Upper lobe of left lung (tissue), 6 donors: Measurements from ENCODE around the gene GMDS. TPM values are rescaled to one million over a fixed set of nuclear protein-coding genes. Genes with fewer than 3 reads are reported as not detected.
A peak's percentile ranks its signal among the peaks of the same experiment; 100 is the strongest.

Experiments
- ATAC-seq, 2 donors: fragments of 200-7000 bp; cut with Tn5 transposase; one replicate each; pipeline ENCODE4 v1.9.1; 2022; ENCODE audit warnings: mild to moderate bottlenecking in 2 of 2, moderate library complexity in 2 of 2; ENCODE audit not compliant: low FRiP score in 2 of 2
- DNase-seq, 2 donors: peaks; one replicate each; pipeline ENCODE4 v3.0.0-alpha.2; 2019 to 2020
- H3K27ac ChIP-seq, 4 donors: fragments of 200-600 bp; sonication (generic); one replicate each; pipeline ENCODE4 v1.5.1; 2016 to 2019
- H3K27me3 ChIP-seq, 4 donors: fragments of 200-600 bp; sonication (generic); one replicate each; pipeline ENCODE4 v1.5.1; 2017 to 2019
- H3K36me3 ChIP-seq, 4 donors: fragments of 200-600 bp; sonication (generic); one replicate each; pipeline ENCODE4 v1.5.1; 2016 to 2019
- H3K4me1 ChIP-seq, 4 donors: fragments of 200-600 bp; sonication (generic); one replicate each; pipeline ENCODE4 v1.5.1; 2018 to 2019
- H3K4me3 ChIP-seq, 4 donors: fragments of 200-600 bp; sonication (generic); one replicate each; pipeline ENCODE4 v1.5.1; 2017 to 2019; ENCODE audit warnings: mild to moderate bottlenecking in 2 of 4, moderate library complexity in 1 of 4
- H3K9me3 ChIP-seq, 4 donors: fragments of 200-600 bp; sonication (generic); one replicate each; pipeline ENCODE4 v1.5.1; 2018 to 2019
- CTCF ChIP-seq, 6 experiments: fragments of 450-650 bp in 4 of 6; fragments of 200-600 bp in 2 of 6; sonication (generic) in 2 of 6; IDR thresholded peaks; one replicate each; pipeline ENCODE4 v1.5.1; 2016 to 2019; ENCODE audit warnings: antibody characterized with exemption in 6 of 6
- EP300 ChIP-seq, 4 donors: sonication (generic); formaldehyde crosslinking; IDR thresholded peaks; one replicate each; pipeline ENCODE4 v1.5.1; 2017; ENCODE audit warnings: antibody characterized with exemption in 4 of 4, control low read depth in 2 of 4
- POLR2A ChIP-seq, 4 donors: fragments of 450-650 bp; IDR thresholded peaks; one replicate each; pipeline ENCODE4 v1.5.1; 2016 to 2017; ENCODE audit warnings: antibody characterized with exemption in 4 of 4, mild to moderate bottlenecking in 2 of 4
- POLR2AphosphoS5 ChIP-seq, 2 donors: sonication (generic); formaldehyde crosslinking; IDR thresholded peaks; one replicate each; pipeline ENCODE4 v1.5.1; 2017; ENCODE audit warnings: antibody characterized with exemption in 2 of 2
- WGBS, 2 donors: methylation state at CpG; one replicate each; pipeline ENCODE4 v1.1.5; 2017 to 2018; 5-methylcytosine and 5-hydroxymethylcytosine counted together
- total RNA-seq, 6 donors: library from RNA; depleted of rRNA in 4 of 6; stranded (reverse); fragments of >200 nt in 4 of 6; gene quantifications; one replicate each; pipeline versions ENCODE4 v1.1.0 to v1.2.1, GENCODE V29; 2016 to 2021
- donor health status: DM: no; HTN: no; CAD: no; lungs with moderate emphysema.
- donor health status: DM: no; HTN: yes; CAD: no; lungs with severe emphysema.

Gene GMDS
- total RNA-seq, 6 donors from 2014 or later = 7.6 to 17.8 (median 14.1) TPM

- no peak overlapping the region for H3K4me3 ChIP-seq
Observed at GRCh38 chr6:1749041-1749440, 496.4 kb downstream of the GMDS start.

GRCh38 chr6:1747531-1747930 lies 497.9 kb downstream of the GMDS start:
- WGBS, 2 donors = 72 to 73% methylated on average over 5 of the region's 5 CpGs
- Histone ChIP-seq H3K27me3 (no peaks in the 10 kb centered on the region), H3K4me3 (no peak overlapping the region), H3K27ac (no peak overlapping the region), H3K9me3 (no peaks in the 10 kb centered on the region), H3K36me3 (no peaks in the 10 kb centered on the region), H3K4me1 (peaks cover 0 to 2% (median 0%) of the 10 kb centered on the region in 4 donors)
- ATAC-seq (no peak), DNase-seq (no peak)
- TF ChIP-seq CTCF (IDR thresholded peaks at IDR 0.05) = no peak
- no peak for TF ChIP-seq POLR2AphosphoS5 (IDR thresholded peaks at IDR 0.05)
- no peak for TF ChIP-seq POLR2A (IDR thresholded peaks at IDR 0.05)
- TF ChIP-seq EP300 (IDR thresholded peaks at IDR 0.05) = no peak

More at GRCh38 chr6:1749041-1749440, 496.4 kb downstream of the GMDS start:
- ATAC-seq = no peak
- 91 to 93% methylated on average over 6 of the region's 6 CpGs for WGBS, 2 donors
- no peaks in the 10 kb centered on the region for H3K9me3 ChIP-seq
- H3K36me3 ChIP-seq = no peaks in the 10 kb centered on the region
- no peak for TF ChIP-seq POLR2A (IDR thresholded peaks at IDR 0.05)
- no peak for TF ChIP-seq CTCF (IDR thresholded peaks at IDR 0.05)
- TF ChIP-seq EP300 (IDR thresholded peaks at IDR 0.05) = no peak
- peaks cover 0 to 2% (median 0%) of the 10 kb centered on the region in 4 donors for H3K4me1 ChIP-seq
- no peak overlapping the region for H3K27ac ChIP-seq
- no peak for DNase-seq
- no peaks in the 10 kb centered on the region for H3K27me3 ChIP-seq

DNA sequence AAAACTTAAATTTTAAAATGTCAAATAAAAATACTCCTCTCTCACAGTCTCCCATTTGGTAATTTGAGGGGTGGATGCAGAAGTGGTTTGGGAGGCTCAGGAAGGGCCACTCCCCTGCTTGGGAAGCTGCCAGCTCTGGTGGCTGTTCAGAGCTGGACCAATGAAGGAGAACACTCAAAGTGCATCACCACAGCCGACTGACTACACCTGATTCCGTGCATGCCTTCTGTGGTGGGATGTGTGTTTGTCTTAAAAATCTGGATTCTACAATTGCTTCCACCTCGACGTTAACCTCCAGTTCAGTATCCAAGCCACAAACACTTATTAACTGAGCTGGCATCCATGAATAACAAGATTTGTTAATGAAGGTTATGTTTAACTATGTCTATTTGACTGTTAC lies 498.4 kb downstream of the GMDS start:
- Histone ChIP-seq H3K27me3 (no peaks in the 10 kb centered on the region), H3K27ac (no peak overlapping the region), H3K4me3 (no peak overlapping the region), H3K9me3 (no peaks in the 10 kb centered on the region), H3K36me3 (no peaks in the 10 kb centered on the region), H3K4me1 (peaks cover 0 to 2% (median 0%) of the 10 kb centered on the region in 4 donors)
- DNase-seq (no peak), ATAC-seq (no peak)
- TF ChIP-seq CTCF (IDR thresholded peaks at IDR 0.05) = no peak
- no peak for TF ChIP-seq EP300 (IDR thresholded peaks at IDR 0.05)
- TF ChIP-seq POLR2A (IDR thresholded peaks at IDR 0.05) = no peak
- TF ChIP-seq POLR2AphosphoS5 (IDR thresholded peaks at IDR 0.05) = no peak
- WGBS, 2 donors = 79 to 83% methylated on average over 4 of the region's 4 CpGs

DNA sequence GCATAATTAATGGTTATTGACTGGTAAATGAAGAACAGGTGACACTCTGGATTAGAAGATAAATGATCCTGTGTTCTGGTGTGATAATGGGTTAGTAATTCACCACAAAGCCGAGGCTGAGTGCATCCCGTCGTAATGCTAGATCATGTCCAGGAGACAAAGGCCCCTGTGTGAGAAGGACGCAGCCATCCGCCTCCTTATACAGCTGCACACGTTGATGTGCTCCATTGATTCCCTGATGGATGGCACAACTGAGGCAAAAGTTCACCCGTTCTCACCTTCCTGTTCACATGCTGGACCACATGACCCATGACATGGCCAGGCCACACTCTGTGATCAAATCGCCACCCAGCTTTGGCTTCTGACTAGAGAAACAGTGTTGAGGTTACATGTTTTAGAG lies 499.6 kb downstream of the GMDS start:
- no peak for DNase-seq
- peaks cover 0 to 2% (median 0%) of the 10 kb centered on the region in 4 donors for H3K4me1 ChIP-seq
- TF ChIP-seq EP300 (IDR thresholded peaks at IDR 0.05) (no peak), POLR2AphosphoS5 (IDR thresholded peaks at IDR 0.05) (no peak), CTCF (IDR thresholded peaks at IDR 0.05) (no peak), POLR2A (IDR thresholded peaks at IDR 0.05) (no peak)
- no peak overlapping the region for H3K27ac ChIP-seq
- no peak for ATAC-seq
- H3K9me3 ChIP-seq = no peaks in the 10 kb centered on the region
- H3K36me3 ChIP-seq = no peaks in the 10 kb centered on the region
- H3K27me3 ChIP-seq = no peaks in the 10 kb centered on the region
- H3K4me3 ChIP-seq = no peak overlapping the region
- 86 to 91% methylated on average over 8 of the region's 8 CpGs for WGBS, 2 donors

GRCh38 chr6:1744543-1744942 lies 500.9 kb downstream of the GMDS start:
- no peak overlapping the region for H3K27ac ChIP-seq
- no peak overlapping the region for H3K4me3 ChIP-seq
- TF ChIP-seq POLR2A (IDR thresholded peaks at IDR 0.05) (no peak), EP300 (IDR thresholded peaks at IDR 0.05) (no peak), CTCF (IDR thresholded peaks at IDR 0.05) (no peak), POLR2AphosphoS5 (IDR thresholded peaks at IDR 0.05) (no peak)
- 63 to 96% methylated on average over 6 to 9 of the region's 9 CpGs for WGBS, 2 donors
- no peaks in the 10 kb centered on the region for H3K27me3 ChIP-seq
- no peak for ATAC-seq
- H3K4me1 ChIP-seq = peaks cover 0 to 2% (median 0%) of the 10 kb centered on the region in 4 donors
- no peaks in the 10 kb centered on the region for H3K36me3 ChIP-seq
- H3K9me3 ChIP-seq = no peaks in the 10 kb centered on the region
- DNase-seq = peak in 1 of 2 donors; percentile 21
